H1 (cell line): ENCODE results near the gene PAXIP1. TPM values are rescaled to one million over a fixed set of nuclear protein-coding genes. Genes with fewer than 3 reads are reported as not detected.

Experiments used
- SIX5 ChIP-seq: IDR thresholded peaks from 2 replicates; pipeline ENCODE4 v1.6.1; 2011; ENCODE audit warnings: mild to moderate bottlenecking, low read depth, low read length
- polyA plus RNA-seq, 7 experiments: library from polyadenylated mRNA; depleted of rRNA in 3 of 7; stranded (reverse) in 5 of 7; unstranded in 2 of 7; fragments of >200 nt in 5 of 7; fragments of 200-250 nt in 2 of 7; gene quantifications; 1 replicate in 5 of 7; 2 replicates in 1 of 7; 4 replicates in 1 of 7; pipeline versions ENCODE4 v1.2.1 to v1.2.3, GENCODE V29; 2011 to 2013; ENCODE audit warnings: missing spikeins in 2 of 7, mixed read lengths in 2 of 7
- total RNA-seq: library from RNA; stranded (reverse); fragmentation: NEBNext Ultra II Directional; extraction: Animal tissue kit (Norgen Biotek cat#: 25700); gene quantifications from 2 replicates; pipeline ENCODE4 v1.2.1, GENCODE V29; 2021

Gene PAXIP1
- total and polyA plus RNA-seq, 2 of the 8 experiments (the other 6 are each of a cell fraction or from before 2014, with no cell fraction given) = 32.4 to 32.8 TPM

DNA sequence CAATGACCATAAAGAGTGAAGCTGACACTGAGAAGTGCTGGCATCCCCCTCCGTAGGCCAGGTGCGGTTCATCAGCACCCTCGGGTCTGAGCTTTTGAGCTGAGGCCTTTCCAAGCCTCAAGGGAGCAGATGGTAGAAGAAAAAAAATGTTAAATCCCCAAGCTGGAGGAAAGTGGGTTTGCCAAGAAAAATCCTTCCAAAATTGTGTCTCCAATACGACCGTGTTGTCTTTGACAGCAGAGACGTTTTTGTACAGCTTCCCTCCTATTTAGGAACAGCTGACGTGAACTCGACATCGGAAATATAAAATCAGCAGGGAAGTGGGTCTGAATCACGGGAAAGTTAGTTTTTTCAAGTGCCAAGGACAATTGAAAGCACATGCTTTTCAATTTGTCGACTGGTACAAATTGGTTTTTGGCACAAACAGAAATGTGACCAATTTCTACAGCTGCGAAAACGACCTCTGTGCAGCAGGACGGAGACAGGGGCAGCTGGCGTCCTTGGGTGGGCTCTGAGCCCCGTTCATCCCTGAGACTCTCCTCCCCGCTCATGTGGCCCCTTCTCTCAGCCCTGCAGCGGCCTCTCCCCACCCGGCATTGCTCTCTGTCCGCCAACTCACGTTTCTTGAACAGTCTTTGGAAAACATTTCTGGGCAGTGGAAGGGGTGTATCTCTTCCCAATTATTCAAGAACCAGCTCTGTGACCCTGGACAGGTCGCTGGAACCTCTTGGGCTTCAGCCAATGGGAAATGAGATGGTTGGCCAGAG, 89.9 kb downstream of the PAXIP1 start (continued):
- no peak for TF ChIP-seq SIX5
